Measurements from ENCODE around the gene FBXL7.

DNA sequence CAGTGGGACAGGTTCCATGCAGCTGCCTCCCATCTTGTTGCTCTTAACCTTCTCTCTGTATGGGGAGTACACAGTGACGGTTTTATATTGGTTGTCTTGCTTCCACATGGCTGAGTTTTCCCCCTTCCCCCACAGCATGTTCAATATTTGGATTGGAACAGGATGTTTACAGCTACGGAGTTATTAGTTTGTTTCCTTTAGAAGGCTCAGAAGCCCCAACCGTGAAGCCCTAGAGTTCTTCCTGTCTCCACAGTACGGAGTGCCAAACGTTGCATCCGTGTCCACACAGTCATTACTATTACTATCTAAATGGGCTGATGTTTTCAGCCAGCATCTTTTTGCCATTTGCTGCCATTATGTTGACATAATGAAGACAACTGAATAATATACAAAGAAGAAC lies 402.1 kb downstream of the FBXL7 start:
- TF ChIP-seq OSR1 (CRISPR knock-in tag; IDR thresholded peaks at IDR 0.05) = no peak
- TF ChIP-seq, protein P1, sequence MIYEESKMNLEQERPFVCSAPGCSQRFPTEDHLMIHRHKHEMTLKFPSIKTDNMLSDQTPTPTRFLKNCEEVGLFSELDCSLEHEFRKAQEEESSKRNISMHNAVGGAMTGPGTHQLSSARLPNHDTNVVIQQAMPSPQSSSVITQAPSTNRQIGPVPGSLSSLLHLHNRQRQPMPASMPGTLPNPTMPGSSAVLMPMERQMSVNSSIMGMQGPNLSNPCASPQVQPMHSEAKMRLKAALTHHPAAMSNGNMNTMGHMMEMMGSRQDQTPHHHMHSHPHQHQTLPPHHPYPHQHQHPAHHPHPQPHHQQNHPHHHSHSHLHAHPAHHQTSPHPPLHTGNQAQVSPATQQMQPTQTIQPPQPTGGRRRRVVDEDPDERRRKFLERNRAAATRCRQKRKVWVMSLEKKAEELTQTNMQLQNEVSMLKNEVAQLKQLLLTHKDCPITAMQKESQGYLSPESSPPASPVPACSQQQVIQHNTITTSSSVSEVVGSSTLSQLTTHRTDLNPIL (CRISPR knock-in tag; IDR thresholded peaks at IDR 0.05; ENCODE audit: low read depth) = no peak
- TF ChIP-seq, protein P2, sequence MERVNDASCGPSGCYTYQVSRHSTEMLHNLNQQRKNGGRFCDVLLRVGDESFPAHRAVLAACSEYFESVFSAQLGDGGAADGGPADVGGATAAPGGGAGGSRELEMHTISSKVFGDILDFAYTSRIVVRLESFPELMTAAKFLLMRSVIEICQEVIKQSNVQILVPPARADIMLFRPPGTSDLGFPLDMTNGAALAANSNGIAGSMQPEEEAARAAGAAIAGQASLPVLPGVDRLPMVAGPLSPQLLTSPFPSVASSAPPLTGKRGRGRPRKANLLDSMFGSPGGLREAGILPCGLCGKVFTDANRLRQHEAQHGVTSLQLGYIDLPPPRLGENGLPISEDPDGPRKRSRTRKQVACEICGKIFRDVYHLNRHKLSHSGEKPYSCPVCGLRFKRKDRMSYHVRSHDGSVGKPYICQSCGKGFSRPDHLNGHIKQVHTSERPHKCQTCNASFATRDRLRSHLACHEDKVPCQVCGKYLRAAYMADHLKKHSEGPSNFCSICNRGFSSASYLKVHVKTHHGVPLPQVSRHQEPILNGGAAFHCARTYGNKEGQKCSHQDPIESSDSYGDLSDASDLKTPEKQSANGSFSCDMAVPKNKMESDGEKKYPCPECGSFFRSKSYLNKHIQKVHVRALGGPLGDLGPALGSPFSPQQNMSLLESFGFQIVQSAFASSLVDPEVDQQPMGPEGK (CRISPR knock-in tag; IDR thresholded peaks at IDR 0.05; ENCODE audit: borderline replicate concordance) = no peak
- no peak for TF ChIP-seq TCF4 (CRISPR knock-in tag; IDR thresholded peaks at IDR 0.05; ENCODE audit: borderline replicate concordance)
- TF ChIP-seq BACH2 (CRISPR knock-in tag; IDR thresholded peaks at IDR 0.05; ENCODE audit: borderline replicate concordance) = no peak
- TF ChIP-seq ZFP30 (CRISPR knock-in tag; IDR thresholded peaks at IDR 0.05) = no peak
- TF ChIP-seq RARB (CRISPR knock-in tag; IDR thresholded peaks at IDR 0.05) = no peak
- TF ChIP-seq ZC3H10 (CRISPR knock-in tag; IDR thresholded peaks at IDR 0.05) = no peak
- TF ChIP-seq ISL1 (CRISPR knock-in tag; IDR thresholded peaks at IDR 0.05) = no peak
- no peak for TF ChIP-seq ZNF8 (CRISPR knock-in tag; IDR thresholded peaks at IDR 0.05)
- TF ChIP-seq ZNF565 (CRISPR knock-in tag; conservative IDR thresholded peaks at IDR 0.05; ENCODE audit: low read depth) = no peak
- TF ChIP-seq GLIS3 (CRISPR knock-in tag; IDR thresholded peaks at IDR 0.05) = no peak
- TF ChIP-seq ESRRG (CRISPR knock-in tag; IDR thresholded peaks at IDR 0.05) = no peak
- TF ChIP-seq CSDC2 (CRISPR knock-in tag; IDR thresholded peaks at IDR 0.05) = no peak
